Measurements from ENCODE around the gene AKT1.

AKT1 gene

DNA sequence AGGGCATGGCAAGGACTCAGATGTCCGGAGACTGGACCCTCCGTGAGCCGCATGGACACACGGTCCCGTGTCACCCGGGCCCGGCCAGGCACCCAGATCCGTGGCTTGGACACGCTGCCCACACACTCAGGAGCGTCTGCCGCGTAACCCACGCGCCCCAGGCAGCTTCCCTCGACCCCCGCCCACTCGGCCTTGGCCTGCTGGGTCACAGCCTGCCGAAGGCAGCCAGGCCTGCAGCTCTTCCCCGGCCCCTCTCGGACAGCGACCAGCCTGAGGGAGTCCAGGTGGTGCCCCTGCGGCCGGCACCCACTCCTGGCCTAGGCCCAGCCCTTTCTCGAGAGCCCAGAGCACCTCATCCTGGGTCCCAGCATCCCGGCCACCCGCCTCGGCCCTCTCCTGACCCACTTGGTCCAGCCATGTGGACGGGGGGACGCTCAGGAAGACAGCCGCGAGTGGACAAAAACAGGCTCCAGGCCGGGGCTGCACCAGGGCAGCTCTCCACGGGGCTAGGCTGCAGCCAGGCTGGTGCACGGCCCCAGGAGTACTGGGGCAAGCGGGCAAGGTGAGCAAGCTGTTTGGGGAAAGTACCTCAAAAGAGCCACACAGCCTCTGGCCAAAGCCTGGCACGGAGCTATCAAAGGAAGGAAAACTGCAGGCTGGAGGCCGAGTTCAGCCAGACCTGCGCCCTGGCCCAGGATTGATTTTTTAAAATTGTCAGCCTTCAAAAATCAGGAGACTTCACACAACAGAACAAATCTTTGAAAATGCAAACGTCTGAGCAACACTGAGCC lies 6.5 kb downstream of the AKT1 start:
- Histone ChIP-seq H4K91ac (ENCODE audit: low read depth, low read length, poor library complexity) (no peak overlapping the region), H3K4me1 (ENCODE audit: control insufficient read depth in 2 of 2, insufficient read depth in 1 of 2, low read depth in 1 of 2, low read length in 2 of 2) (peaks cover 9 to 10% of the 10 kb centered on the region in 2 donors), H3K79me1 (ENCODE audit: low read depth, low read length) (peaks cover 48% of the 10 kb centered on the region), H2BK5ac (ENCODE audit: low read length) (peak overlapping the region; percentile 53), H3K4me3 (ENCODE audit: low read length in 2 of 2) (no peak overlapping the region), H2BK12ac (ENCODE audit: low read length) (no peak overlapping the region), H2AK5ac (ENCODE audit: low read depth, low read length) (no peak overlapping the region), H3K27ac (replicated peaks; ENCODE audit: low read length) (no peak overlapping the region), H3K18ac (ENCODE audit: low read length) (no peak overlapping the region), H3K23ac (ENCODE audit: low read depth, low read length, poor library complexity) (no peak overlapping the region), H3K27me3 (ENCODE audit: control insufficient read depth in 3 of 3, insufficient read depth in 3 of 3, low read depth in 1 of 3, low read length in 3 of 3) (no peaks in the 10 kb centered on the region), H4K8ac (ENCODE audit: low read depth, low read length) (no peak overlapping the region), H3K4ac (ENCODE audit: low read length) (no peak overlapping the region), H2BK15ac (ENCODE audit: low read length) (no peak overlapping the region), H2AFZ (ENCODE audit: low read length) (no peak overlapping the region), H2BK120ac (ENCODE audit: low read depth, low read length) (no peak overlapping the region), H3K14ac (ENCODE audit: low read length) (no peak overlapping the region), H3K4me2 (ENCODE audit: insufficient read depth, low read length, poor library complexity, severe bottlenecking) (no peak overlapping the region), H3K9me3 (replicated peaks in 1 of 2; ENCODE audit: control insufficient read depth in 2 of 2, insufficient read depth in 1 of 2, low read depth in 1 of 2, low read length in 2 of 2) (no peaks in the 10 kb centered on the region), H3K36me3 (replicated peaks in 1 of 2; ENCODE audit: control insufficient read depth in 2 of 2, insufficient read depth in 2 of 2, low read length in 2 of 2) (peaks cover 17 to 86% of the 10 kb centered on the region in 2 donors), H3K9ac (ENCODE audit: low read depth, low read length, poor library complexity) (peak overlapping the region; percentile 4)
- WGBS, 2 donors (ENCODE audit: extremely low coverage in 2 of 2, insufficient read length in 2 of 2, insufficient replicate concordance in 1 of 2), result no CpG with 5 or more reads among the region's 39 CpGs
- no peak for DNase-seq (ENCODE audit: low spot score)

- Histone ChIP-seq H3K27ac (replicated peaks; ENCODE audit: low read length) (no peak overlapping the region), H3K4me2 (ENCODE audit: insufficient read depth, low read length, poor library complexity, severe bottlenecking) (no peak overlapping the region), H3K18ac (ENCODE audit: low read length) (no peak overlapping the region), H4K8ac (ENCODE audit: low read depth, low read length) (no peak overlapping the region), H3K4me3 (ENCODE audit: low read length in 2 of 2) (no peak overlapping the region), H3K9ac (ENCODE audit: low read depth, low read length, poor library complexity) (peak overlapping the region; percentile 4), H2BK12ac (ENCODE audit: low read length) (no peak overlapping the region), H3K36me3 (replicated peaks in 1 of 2; ENCODE audit: control insufficient read depth in 2 of 2, insufficient read depth in 2 of 2, low read length in 2 of 2) (peaks cover 16 to 82% of the 10 kb centered on the region in 2 donors), H2AK5ac (ENCODE audit: low read depth, low read length) (no peak overlapping the region), H3K79me1 (ENCODE audit: low read depth, low read length) (peaks cover 49% of the 10 kb centered on the region), H3K14ac (ENCODE audit: low read length) (no peak overlapping the region), H2BK5ac (ENCODE audit: low read length) (no peak overlapping the region), H2BK120ac (ENCODE audit: low read depth, low read length) (no peak overlapping the region), H2AFZ (ENCODE audit: low read length) (no peak overlapping the region), H3K4me1 (ENCODE audit: control insufficient read depth in 2 of 2, insufficient read depth in 1 of 2, low read depth in 1 of 2, low read length in 2 of 2) (peaks cover 3 to 4% of the 10 kb centered on the region in 2 donors), H4K91ac (ENCODE audit: low read depth, low read length, poor library complexity) (no peak overlapping the region), H3K4ac (ENCODE audit: low read length) (no peak overlapping the region), H3K9me3 (replicated peaks in 1 of 2; ENCODE audit: control insufficient read depth in 2 of 2, insufficient read depth in 1 of 2, low read depth in 1 of 2, low read length in 2 of 2) (no peaks in the 10 kb centered on the region), H2BK15ac (ENCODE audit: low read length) (no peak overlapping the region), H3K27me3 (ENCODE audit: control insufficient read depth in 3 of 3, insufficient read depth in 3 of 3, low read depth in 1 of 3, low read length in 3 of 3) (no peaks in the 10 kb centered on the region), H3K23ac (ENCODE audit: low read depth, low read length, poor library complexity) (no peak overlapping the region)
- no peak for DNase-seq (ENCODE audit: low spot score)
- no CpG with 5 or more reads among the region's 14 CpGs for WGBS, 2 donors (ENCODE audit: extremely low coverage in 2 of 2, insufficient read length in 2 of 2, insufficient replicate concordance in 1 of 2)
These were observed 7.3 kb downstream of the AKT1 start for GRCh38 chr14:104788161-104788818.

- Histone ChIP-seq H2AFZ (ENCODE audit: low read length) (no peak overlapping the region), H4K8ac (ENCODE audit: low read depth, low read length) (no peak overlapping the region), H3K14ac (ENCODE audit: low read length) (no peak overlapping the region), H2BK12ac (ENCODE audit: low read length) (no peak overlapping the region), H3K27me3 (ENCODE audit: control insufficient read depth in 3 of 3, insufficient read depth in 3 of 3, low read depth in 1 of 3, low read length in 3 of 3) (no peaks in the 10 kb centered on the region), H2BK120ac (ENCODE audit: low read depth, low read length) (no peak overlapping the region), H2AK5ac (ENCODE audit: low read depth, low read length) (no peak overlapping the region), H3K36me3 (replicated peaks in 1 of 2; ENCODE audit: control insufficient read depth in 2 of 2, insufficient read depth in 2 of 2, low read length in 2 of 2) (peaks cover 16 to 82% of the 10 kb centered on the region in 2 donors), H2BK15ac (ENCODE audit: low read length) (no peak overlapping the region), H3K27ac (replicated peaks; ENCODE audit: low read length) (no peak overlapping the region), H3K4ac (ENCODE audit: low read length) (no peak overlapping the region), H3K18ac (ENCODE audit: low read length) (no peak overlapping the region), H3K4me1 (ENCODE audit: control insufficient read depth in 2 of 2, insufficient read depth in 1 of 2, low read depth in 1 of 2, low read length in 2 of 2) (no peaks in the 10 kb centered on the region), H3K79me1 (ENCODE audit: low read depth, low read length) (peaks cover 43% of the 10 kb centered on the region), H4K91ac (ENCODE audit: low read depth, low read length, poor library complexity) (no peak overlapping the region), H3K23ac (ENCODE audit: low read depth, low read length, poor library complexity) (no peak overlapping the region), H3K9me3 (replicated peaks in 1 of 2; ENCODE audit: control insufficient read depth in 2 of 2, insufficient read depth in 1 of 2, low read depth in 1 of 2, low read length in 2 of 2) (no peaks in the 10 kb centered on the region), H3K4me3 (ENCODE audit: low read length in 2 of 2) (no peak overlapping the region), H3K4me2 (ENCODE audit: insufficient read depth, low read length, poor library complexity, severe bottlenecking) (no peak overlapping the region), H2BK5ac (ENCODE audit: low read length) (no peak overlapping the region), H3K9ac (ENCODE audit: low read depth, low read length, poor library complexity) (no peak overlapping the region)
- no peak for DNase-seq (ENCODE audit: low spot score)
- WGBS, 2 donors (ENCODE audit: extremely low coverage in 2 of 2, insufficient read length in 2 of 2, insufficient replicate concordance in 1 of 2), result no CpG with 5 or more reads among the region's 7 CpGs
These were observed 7.8 kb downstream of the AKT1 start for GRCh38 chr14:104787736-104788135.

Data from neuronal stem cell (in vitro differentiated cells).